ENCODE data around the gene SH3PXD2B.

The SH3PXD2B gene

GRCh38 chr5:172444110-172444510 is 10.2 kb downstream of the SH3PXD2B start:
- H3K4me1 ChIP-seq (ENCODE audit: insufficient read depth, low read length, severe bottlenecking) = no peaks in the 10 kb centered on the region
- no peak overlapping the region for H3K4me3 ChIP-seq (ENCODE audit: low read depth, low read length, poor library complexity, severe bottlenecking)
- H3K79me2 ChIP-seq (ENCODE audit: insufficient read depth, low read length) = no peaks in the 10 kb centered on the region
- H3K9me3 ChIP-seq (ENCODE audit: low read length) = no peaks in the 10 kb centered on the region
- no peaks in the 10 kb centered on the region for H3K9me2 ChIP-seq (ENCODE audit: low read depth, low read length)
- H3K27ac ChIP-seq (ENCODE audit: low read depth, low read length, poor library complexity, severe bottlenecking) = no peak overlapping the region
- TF ChIP-seq CTCF (IDR thresholded peaks at IDR 0.05; ENCODE audit: low read length) (no peak), EZH2 (IDR thresholded peaks at IDR 0.05; ENCODE audit: borderline replicate concordance, low read length) (no peak)
- H3K27me3 ChIP-seq (ENCODE audit: insufficient read depth, low read length) = peaks cover 10% of the 10 kb centered on the region; the same call in 1 of the 2 replicates
- no peaks in the 10 kb centered on the region for H3K36me3 ChIP-seq (ENCODE audit: insufficient read depth, low read length)
- no peak overlapping the region for H3K9ac ChIP-seq (ENCODE audit: low read length)
- no peak overlapping the region for H3K4me2 ChIP-seq (ENCODE audit: low read length)
- no peaks in the 10 kb centered on the region for H4K20me1 ChIP-seq (ENCODE audit: insufficient read depth, low read length)
- H3F3A ChIP-seq (ENCODE audit: insufficient read depth, low read length) = no peaks in the 10 kb centered on the region
- no peak overlapping the region for H2AFZ ChIP-seq (ENCODE audit: low read length)

- Histone ChIP-seq H3K4me2 (ENCODE audit: low read length) (no peak overlapping the region), H3K4me1 (ENCODE audit: insufficient read depth, low read length, severe bottlenecking) (no peaks in the 10 kb centered on the region), H3K27ac (ENCODE audit: low read depth, low read length, poor library complexity, severe bottlenecking) (no peak overlapping the region)
These were observed 10.8 kb downstream of the SH3PXD2B start for GRCh38 chr5:172443441-172444109.

GRCh38 chr5:172442592-172442991 is 11.7 kb downstream of the SH3PXD2B start:
- Histone ChIP-seq H3K9me2 (ENCODE audit: low read depth, low read length) (no peaks in the 10 kb centered on the region), H4K20me1 (ENCODE audit: insufficient read depth, low read length) (no peaks in the 10 kb centered on the region), H3K4me1 (ENCODE audit: insufficient read depth, low read length, severe bottlenecking) (no peaks in the 10 kb centered on the region), H3K27ac (ENCODE audit: low read depth, low read length, poor library complexity, severe bottlenecking) (no peak overlapping the region), H3K4me3 (ENCODE audit: low read depth, low read length, poor library complexity, severe bottlenecking) (no peak overlapping the region), H3K9me3 (ENCODE audit: low read length) (no peaks in the 10 kb centered on the region), H2AFZ (ENCODE audit: low read length) (no peak overlapping the region), H3K36me3 (ENCODE audit: insufficient read depth, low read length) (no peaks in the 10 kb centered on the region), H3F3A (ENCODE audit: insufficient read depth, low read length) (no peaks in the 10 kb centered on the region), H3K79me2 (ENCODE audit: insufficient read depth, low read length) (no peaks in the 10 kb centered on the region), H3K4me2 (ENCODE audit: low read length) (no peak overlapping the region), H3K27me3 (ENCODE audit: insufficient read depth, low read length) (peaks cover 10% of the 10 kb centered on the region; the same call in 1 of the 2 replicates), H3K9ac (ENCODE audit: low read length) (no peak overlapping the region)
- TF ChIP-seq EZH2 (IDR thresholded peaks at IDR 0.05; ENCODE audit: borderline replicate concordance, low read length) (no peak), CTCF (IDR thresholded peaks at IDR 0.05; ENCODE audit: low read length) (no peak)

More at GRCh38 chr5:172443441-172444109, 10.8 kb downstream of the SH3PXD2B start:
- H2AFZ ChIP-seq (ENCODE audit: low read length) = no peak overlapping the region
- no peak overlapping the region for H3K9ac ChIP-seq (ENCODE audit: low read length)
- no peaks in the 10 kb centered on the region for H3K9me3 ChIP-seq (ENCODE audit: low read length)
- no peaks in the 10 kb centered on the region for H3K9me2 ChIP-seq (ENCODE audit: low read depth, low read length)
- H4K20me1 ChIP-seq (ENCODE audit: insufficient read depth, low read length) = no peaks in the 10 kb centered on the region
- H3K4me3 ChIP-seq (ENCODE audit: low read depth, low read length, poor library complexity, severe bottlenecking) = no peak overlapping the region
- H3K36me3 ChIP-seq (ENCODE audit: insufficient read depth, low read length) = no peaks in the 10 kb centered on the region
- no peaks in the 10 kb centered on the region for H3F3A ChIP-seq (ENCODE audit: insufficient read depth, low read length)
- no peaks in the 10 kb centered on the region for H3K79me2 ChIP-seq (ENCODE audit: insufficient read depth, low read length)
- peaks cover 10% of the 10 kb centered on the region; the same call in 1 of the 2 replicates for H3K27me3 ChIP-seq (ENCODE audit: insufficient read depth, low read length)
- TF ChIP-seq CTCF (IDR thresholded peaks at IDR 0.05; ENCODE audit: low read length) (no peak), EZH2 (IDR thresholded peaks at IDR 0.05; ENCODE audit: borderline replicate concordance, low read length) (no peak)

All from OCI-LY1 (cell line).